ENCODE results near the gene PALD1. TPM values are rescaled to one million over a fixed set of nuclear protein-coding genes. Genes with fewer than 3 reads are reported as not detected.
A peak's percentile ranks its signal among the peaks of the same experiment; 100 is the strongest.

The PALD1 gene
- total and polyA plus RNA-seq, 2 of the 13 experiments (the other 11 are each of a cell fraction or from before 2014, with no cell fraction given), result 0.07 to 0.09 TPM

DNA sequence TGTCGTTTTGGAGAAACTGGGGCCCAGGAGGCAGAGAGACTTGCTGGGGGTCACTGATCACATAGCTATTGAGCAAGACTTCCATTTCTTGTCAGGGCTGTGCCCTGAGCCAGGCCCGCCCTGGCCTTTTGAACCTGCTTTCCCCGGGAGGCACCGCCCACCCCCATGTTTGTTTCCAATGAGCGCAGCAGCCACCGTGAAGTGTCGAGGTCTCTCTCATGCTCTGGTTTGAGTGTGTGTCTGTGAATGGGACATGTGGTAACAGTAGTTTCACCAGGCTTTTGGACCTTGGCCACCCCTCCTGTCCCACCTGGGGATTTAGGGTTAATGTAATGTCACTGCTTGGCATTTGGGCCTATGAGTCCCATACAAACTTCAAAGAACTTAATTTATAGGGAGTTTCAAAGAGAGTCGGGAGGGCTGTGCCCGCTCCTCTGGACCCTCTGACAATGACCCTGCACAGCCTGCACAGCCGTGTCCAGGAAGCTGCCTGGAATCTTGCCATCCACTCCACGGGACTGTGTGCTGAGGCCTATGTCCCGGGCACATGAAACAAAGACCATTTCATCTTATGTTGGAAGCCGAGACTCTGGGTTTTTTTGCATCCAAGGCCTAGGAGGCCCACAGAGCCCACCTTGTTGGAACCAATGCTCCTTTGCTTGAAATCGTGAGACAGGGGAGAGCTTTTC, 117.7 kb downstream of the PALD1 start (continued):
- TF ChIP-seq ZNF597 (CRISPR knock-in tag; IDR thresholded peaks at IDR 0.05) (no peak), ZSCAN31 (CRISPR knock-in tag; IDR thresholded peaks at IDR 0.05; ENCODE audit: low read depth) (no peak), FOXM1 (CRISPR knock-in tag; IDR thresholded peaks at IDR 0.05) (no peak), TSC22D2 (CRISPR knock-in tag; IDR thresholded peaks at IDR 0.05; ENCODE audit: borderline replicate concordance) (no peak), EZH2 (conservative IDR thresholded peaks at IDR 0.05; ENCODE audit: low read depth, low read length) (no peak), ZNF350 (CRISPR knock-in tag; IDR thresholded peaks at IDR 0.05; ENCODE audit: borderline replicate concordance, low read depth) (peak; percentile 61; the same call in 1 of the 2 replicates), ZNF777 (CRISPR knock-in tag; IDR thresholded peaks at IDR 0.05) (no peak), ZNF549 (CRISPR knock-in tag; IDR thresholded peaks at IDR 0.05) (no peak), ZBTB43 (CRISPR knock-in tag; conservative IDR thresholded peaks at IDR 0.05) (no peak), KDM2A (CRISPR knock-in tag; IDR thresholded peaks at IDR 0.05; ENCODE audit: borderline replicate concordance, low read depth) (0 out of 2 replicates have a peak, but pooled peaks have one; percentile 9), SP5 (CRISPR knock-in tag; IDR thresholded peaks at IDR 0.05; ENCODE audit: borderline replicate concordance, low read depth) (peak; percentile 79), ZNF672 (CRISPR knock-in tag; IDR thresholded peaks at IDR 0.05) (no peak), EHMT2 (IDR thresholded peaks at IDR 0.05; ENCODE audit: borderline replicate concordance, low read depth, low read length) (no peak), TAF1 (CRISPR knock-in tag; IDR thresholded peaks at IDR 0.05) (no peak), ZNF678 (CRISPR knock-in tag; IDR thresholded peaks at IDR 0.05) (no peak)
- TF ChIP-seq, protein P1, sequence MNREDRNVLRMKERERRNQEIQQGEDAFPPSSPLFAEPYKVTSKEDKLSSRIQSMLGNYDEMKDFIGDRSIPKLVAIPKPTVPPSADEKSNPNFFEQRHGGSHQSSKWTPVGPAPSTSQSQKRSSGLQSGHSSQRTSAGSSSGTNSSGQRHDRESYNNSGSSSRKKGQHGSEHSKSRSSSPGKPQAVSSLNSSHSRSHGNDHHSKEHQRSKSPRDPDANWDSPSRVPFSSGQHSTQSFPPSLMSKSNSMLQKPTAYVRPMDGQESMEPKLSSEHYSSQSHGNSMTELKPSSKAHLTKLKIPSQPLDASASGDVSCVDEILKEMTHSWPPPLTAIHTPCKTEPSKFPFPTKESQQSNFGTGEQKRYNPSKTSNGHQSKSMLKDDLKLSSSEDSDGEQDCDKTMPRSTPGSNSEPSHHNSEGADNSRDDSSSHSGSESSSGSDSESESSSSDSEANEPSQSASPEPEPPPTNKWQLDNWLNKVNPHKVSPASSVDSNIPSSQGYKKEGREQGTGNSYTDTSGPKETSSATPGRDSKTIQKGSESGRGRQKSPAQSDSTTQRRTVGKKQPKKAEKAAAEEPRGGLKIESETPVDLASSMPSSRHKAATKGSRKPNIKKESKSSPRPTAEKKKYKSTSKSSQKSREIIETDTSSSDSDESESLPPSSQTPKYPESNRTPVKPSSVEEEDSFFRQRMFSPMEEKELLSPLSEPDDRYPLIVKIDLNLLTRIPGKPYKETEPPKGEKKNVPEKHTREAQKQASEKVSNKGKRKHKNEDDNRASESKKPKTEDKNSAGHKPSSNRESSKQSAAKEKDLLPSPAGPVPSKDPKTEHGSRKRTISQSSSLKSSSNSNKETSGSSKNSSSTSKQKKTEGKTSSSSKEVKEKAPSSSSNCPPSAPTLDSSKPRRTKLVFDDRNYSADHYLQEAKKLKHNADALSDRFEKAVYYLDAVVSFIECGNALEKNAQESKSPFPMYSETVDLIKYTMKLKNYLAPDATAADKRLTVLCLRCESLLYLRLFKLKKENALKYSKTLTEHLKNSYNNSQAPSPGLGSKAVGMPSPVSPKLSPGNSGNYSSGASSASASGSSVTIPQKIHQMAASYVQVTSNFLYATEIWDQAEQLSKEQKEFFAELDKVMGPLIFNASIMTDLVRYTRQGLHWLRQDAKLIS (CRISPR knock-in tag; IDR thresholded peaks at IDR 0.05), result no peak
- TF ChIP-seq, protein P2, sequence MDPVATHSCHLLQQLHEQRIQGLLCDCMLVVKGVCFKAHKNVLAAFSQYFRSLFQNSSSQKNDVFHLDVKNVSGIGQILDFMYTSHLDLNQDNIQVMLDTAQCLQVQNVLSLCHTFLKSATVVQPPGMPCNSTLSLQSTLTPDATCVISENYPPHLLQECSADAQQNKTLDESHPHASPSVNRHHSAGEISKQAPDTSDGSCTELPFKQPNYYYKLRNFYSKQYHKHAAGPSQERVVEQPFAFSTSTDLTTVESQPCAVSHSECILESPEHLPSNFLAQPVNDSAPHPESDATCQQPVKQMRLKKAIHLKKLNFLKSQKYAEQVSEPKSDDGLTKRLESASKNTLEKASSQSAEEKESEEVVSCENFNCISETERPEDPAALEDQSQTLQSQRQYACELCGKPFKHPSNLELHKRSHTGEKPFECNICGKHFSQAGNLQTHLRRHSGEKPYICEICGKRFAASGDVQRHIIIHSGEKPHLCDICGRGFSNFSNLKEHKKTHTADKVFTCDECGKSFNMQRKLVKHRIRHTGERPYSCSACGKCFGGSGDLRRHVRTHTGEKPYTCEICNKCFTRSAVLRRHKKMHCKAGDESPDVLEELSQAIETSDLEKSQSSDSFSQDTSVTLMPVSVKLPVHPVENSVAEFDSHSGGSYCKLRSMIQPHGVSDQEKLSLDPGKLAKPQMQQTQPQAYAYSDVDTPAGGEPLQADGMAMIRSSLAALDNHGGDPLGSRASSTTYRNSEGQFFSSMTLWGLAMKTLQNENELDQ (CRISPR knock-in tag; IDR thresholded peaks at IDR 0.05; ENCODE audit: borderline replicate concordance), result no peak
- TF ChIP-seq, protein P3, sequence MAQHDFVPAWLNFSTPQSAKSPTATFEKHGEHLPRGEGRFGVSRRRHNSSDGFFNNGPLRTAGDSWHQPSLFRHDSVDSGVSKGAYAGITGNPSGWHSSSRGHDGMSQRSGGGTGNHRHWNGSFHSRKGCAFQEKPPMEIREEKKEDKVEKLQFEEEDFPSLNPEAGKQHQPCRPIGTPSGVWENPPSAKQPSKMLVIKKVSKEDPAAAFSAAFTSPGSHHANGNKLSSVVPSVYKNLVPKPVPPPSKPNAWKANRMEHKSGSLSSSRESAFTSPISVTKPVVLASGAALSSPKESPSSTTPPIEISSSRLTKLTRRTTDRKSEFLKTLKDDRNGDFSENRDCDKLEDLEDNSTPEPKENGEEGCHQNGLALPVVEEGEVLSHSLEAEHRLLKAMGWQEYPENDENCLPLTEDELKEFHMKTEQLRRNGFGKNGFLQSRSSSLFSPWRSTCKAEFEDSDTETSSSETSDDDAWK (CRISPR knock-in tag; IDR thresholded peaks at IDR 0.05), result no peak

Data from HepG2 (cell line).